GM23338 (cell line): Measurements from ENCODE around the gene SLC44A1.

ENCODE experiments used
- CTCF ChIP-seq, 2 experiments: fragments of 200-600 bp in 1 of 2; sonication (generic) in 1 of 2; conservative IDR thresholded peaks; 2 replicates each; pipeline versions ENCODE4 v1.5.1 to v1.6.1; 2016 to 2017; ENCODE audit warnings: antibody characterized with exemption in 2 of 2, low read depth in 2 of 2, mild to moderate bottlenecking in 2 of 2, moderate library complexity in 1 of 2
- ETS1 ChIP-seq: IDR thresholded peaks from 2 replicates; pipeline ENCODE4 v1.6.1; 2016; ENCODE audit warnings: antibody characterized with exemption
- EZH2 ChIP-seq: fragments of 200-600 bp; sonication (generic); IDR thresholded peaks from one replicate; pipeline ENCODE4 v1.8.0; 2017; ENCODE audit warnings: antibody characterized with exemption, mild to moderate bottlenecking, low read depth; ENCODE audit not compliant: unreplicated experiment
- EZH2phosphoT487 ChIP-seq: fragments of 200-600 bp; sonication (generic); IDR thresholded peaks from one replicate; pipeline ENCODE4 v1.8.1; 2018; ENCODE audit warnings: antibody characterized with exemption; ENCODE audit not compliant: unreplicated experiment
- POLR2AphosphoS5 ChIP-seq: IDR thresholded peaks from 2 replicates; pipeline ENCODE4 v1.6.1; 2016; ENCODE audit warnings: antibody characterized with exemption, low read depth
- REST ChIP-seq: IDR thresholded peaks from one replicate; pipeline ENCODE4 v1.6.1; 2018; ENCODE audit warnings: antibody characterized with exemption; ENCODE audit not compliant: unreplicated experiment
- ZNF114 ChIP-seq: fragments of 250-450 bp; sonication (Bioruptor Pico); IDR thresholded peaks from 2 replicates; pipeline ENCODE4 v1.5.0; 2020; ENCODE audit warnings: mild to moderate bottlenecking, moderate library complexity
- ZNF462 ChIP-seq: fragments of 250-450 bp; sonication (Bioruptor Pico); IDR thresholded peaks from 2 replicates; pipeline ENCODE4 v1.5.0; 2020; ENCODE audit warnings: mild to moderate bottlenecking, moderate library complexity

GRCh38 chr9:105439428-105439827, 195.0 kb downstream of the SLC44A1 start:
- TF ChIP-seq CTCF (conservative IDR thresholded peaks at IDR 0.05; ENCODE audit: low read depth in 2 of 2) (no peak), REST (no peak), EZH2 (no peak), EZH2phosphoT487 (no peak), POLR2AphosphoS5 (no peak), ZNF114 (CRISPR knock-in tag) (no peak), ETS1 (no peak), ZNF462 (CRISPR knock-in tag) (no peak)
